ENCODE results near the gene EPAS1. TPM values are rescaled to one million over a fixed set of nuclear protein-coding genes. Genes with fewer than 3 reads are reported as not detected.

EPAS1 gene
- total and polyA plus RNA-seq, 2 of the 13 experiments (the other 11 are each of a cell fraction or from before 2014, with no cell fraction given) = 47.1 to 182 TPM

GRCh38 chr2:46400016-46400415 is 102.8 kb downstream of the EPAS1 start (continued):
- no peak for TF ChIP-seq ZNF563 (CRISPR knock-in tag; IDR thresholded peaks at IDR 0.05)
- TF ChIP-seq TRIM24 (CRISPR knock-in tag; IDR thresholded peaks at IDR 0.05) = no peak
- no peak for TF ChIP-seq ADNP (CRISPR knock-in tag; IDR thresholded peaks at IDR 0.05)
- TF ChIP-seq ARNTL (CRISPR knock-in tag; IDR thresholded peaks at IDR 0.05) = no peak
- no peak for TF ChIP-seq ZNF691 (CRISPR knock-in tag; IDR thresholded peaks at IDR 0.05; ENCODE audit: borderline replicate concordance, low read depth)
- TF ChIP-seq ARNT2 (CRISPR knock-in tag; IDR thresholded peaks at IDR 0.05; ENCODE audit: low read depth) = no peak
- TF ChIP-seq ZNF468 (CRISPR knock-in tag; IDR thresholded peaks at IDR 0.05) = no peak
- no peak for TF ChIP-seq HOXA3 (CRISPR knock-in tag; IDR thresholded peaks at IDR 0.05)

- TF ChIP-seq E2F1 (CRISPR knock-in tag; IDR thresholded peaks at IDR 0.05) (no peak), ZNF329 (CRISPR knock-in tag; IDR thresholded peaks at IDR 0.05; ENCODE audit: low read depth) (no peak), SAFB2 (CRISPR knock-in tag; IDR thresholded peaks at IDR 0.05; ENCODE audit: borderline replicate concordance, low read depth) (no peak), ZNF597 (CRISPR knock-in tag; IDR thresholded peaks at IDR 0.05) (no peak), MAFK (conservative IDR thresholded peaks at IDR 0.05 in 1 of 2, IDR thresholded peaks at IDR 0.05 in 1 of 2; ENCODE audit: low read length in 2 of 2) (no peak), ZNF350 (CRISPR knock-in tag; IDR thresholded peaks at IDR 0.05; ENCODE audit: borderline replicate concordance, low read depth) (no peak), HOXA5 (CRISPR knock-in tag; IDR thresholded peaks at IDR 0.05) (no peak), SMAD3 (CRISPR knock-in tag; IDR thresholded peaks at IDR 0.05) (no peak)
- Histone ChIP-seq H3K36me3 (replicated peaks in 1 of 2; ENCODE audit: control insufficient read depth in 1 of 2, insufficient read depth in 2 of 2, low read length in 2 of 2) (no peaks in the 10 kb centered on the region; a peak in 2 of 5 replicates), H4K20me1 (ENCODE audit: insufficient read depth, low read length) (no peaks in the 10 kb centered on the region), H3K27ac (ENCODE audit: extremely low read length, insufficient read depth, low read length) (no peak overlapping the region), H3K79me2 (ENCODE audit: insufficient read depth, low read length) (peaks cover 8% of the 10 kb centered on the region), H3K9ac (ENCODE audit: insufficient read depth, low read depth, low read length) (no peak overlapping the region), H3K4me1 (ENCODE audit: insufficient read depth, low read length) (peaks cover 43% of the 10 kb centered on the region), H3K4me2 (ENCODE audit: low read depth, low read length) (no peak overlapping the region), H3K9me3 (ENCODE audit: low read length) (no peaks in the 10 kb centered on the region), H3K4me3 (replicated peaks in 1 of 3; ENCODE audit: insufficient read depth in 1 of 3, low read depth in 2 of 3, low read length in 3 of 3) (no peak overlapping the region), H3K27me3 (ENCODE audit: control insufficient read depth in 1 of 2, insufficient read depth in 2 of 2, low read length in 2 of 2) (no peaks in the 10 kb centered on the region), H2AFZ (ENCODE audit: low read length) (no peak overlapping the region)
- DNase-seq (ENCODE audit: low spot score) = no peak
- no TSS peak for BruUV-seq (replicated peaks)
- POLR2A ChIA-PET = no interaction called here
- intact Hi-C loops (cut with micrococcal nuclease; ENCODE audit: unreplicated experiment) (no loop called here), in situ Hi-C loops (cut with HindIII; ENCODE audit: extremely low pct_ligation_motif_present, low pct_unique_long_range_greater_than_20kb) (no loop called here)
- CTCF ChIA-PET (ENCODE audit: low intra/inter-chr PET ratio, low total read pairs) = no interaction called here
- no peak for FAIRE-seq
- WGBS (ENCODE audit: low lambda C conversion rate) = 96% methylated on average over 6 of the region's 6 CpGs
- no peak for ATAC-seq
These were observed 105.7 kb downstream of the EPAS1 start for GRCh38 chr2:46402874-46403273.
